Measurements from ENCODE around the gene EPAS1. TPM values are rescaled to one million over a fixed set of nuclear protein-coding genes. Genes with fewer than 3 reads are reported as not detected.

EPAS1 gene
- total and polyA plus RNA-seq, 2 of the 13 experiments (the other 11 are each of a cell fraction or from before 2014, with no cell fraction given) = 47.1 to 182 TPM

GRCh38 chr2:46364797-46365457, 67.7 kb downstream of the EPAS1 start (continued):
- TF ChIP-seq THRA (CRISPR knock-in tag; IDR thresholded peaks at IDR 0.05; ENCODE audit: borderline replicate concordance) (0 out of 2 replicates have a peak, but pooled peaks have one; percentile 32), KLF16 (CRISPR knock-in tag; IDR thresholded peaks at IDR 0.05) (0 out of 4 replicates have a peak, but pooled peaks of 1 of the 2 experiments have one; percentile 12), SMC3 (IDR thresholded peaks at IDR 0.05; ENCODE audit: low read length) (peak; percentile 94), SAP130 (CRISPR knock-in tag; IDR thresholded peaks at IDR 0.05; ENCODE audit: low read depth) (0 out of 2 replicates have a peak, but pooled peaks have one; percentile 15), ZNF770 (CRISPR knock-in tag; IDR thresholded peaks at IDR 0.05) (no peak), TMF1 (CRISPR knock-in tag; IDR thresholded peaks at IDR 0.05; ENCODE audit: low read depth) (no peak)

- no TSS peak for BruUV-seq (replicated peaks)
- TF ChIP-seq THAP11 (CRISPR knock-in tag; IDR thresholded peaks at IDR 0.05) (no peak), CTCF (CRISPR knock-in tag; IDR thresholded peaks at IDR 0.05) (peak; percentile 30), POLR2A (IDR thresholded peaks at IDR 0.05; ENCODE audit: insufficient read depth in 1 of 2, low read depth in 2 of 2, low read length in 2 of 2) (no peak), SMC3 (IDR thresholded peaks at IDR 0.05; ENCODE audit: low read length) (peak; percentile 34; the same call in 1 of the 2 replicates), STAG1 (CRISPR knock-in tag; IDR thresholded peaks at IDR 0.05) (peak; percentile 57), THRA (CRISPR knock-in tag; IDR thresholded peaks at IDR 0.05; ENCODE audit: borderline replicate concordance) (0 out of 2 replicates have a peak, but pooled peaks have one; percentile 13)
These were observed 68.9 kb downstream of the EPAS1 start for GRCh38 chr2:46365913-46366667.

More at GRCh38 chr2:46365913-46366667, 68.9 kb downstream of the EPAS1 start:
- in situ Hi-C loops (cut with HindIII; ENCODE audit: extremely low pct_ligation_motif_present, low pct_unique_long_range_greater_than_20kb) = loop anchor here (10.0 kb wide), 1 partner anchor 351 kb away; no protein-coding TSS in a partner anchor
- CTCF ChIA-PET (ENCODE audit: low intra/inter-chr PET ratio, low total read pairs) = interaction anchor here (1.7 to 2.7 kb wide), 5 partner anchors 95 to 372 kb away, joined by 5 to 20 read pairs (median 12); no protein-coding TSS in a partner anchor
- DNase-seq (ENCODE audit: low spot score) (no peak), ATAC-seq (no peak), FAIRE-seq (no peak)
- POLR2A ChIA-PET = no interaction called here
- no peaks in the 10 kb centered on the region; the same call in 1 of the 2 replicates for H4K20me1 ChIP-seq (ENCODE audit: insufficient read depth, low read length)
- H3K9me3 ChIP-seq (ENCODE audit: low read length) = no peaks in the 10 kb centered on the region
- no peak overlapping the region for H2AFZ ChIP-seq (ENCODE audit: low read length)
- no peak overlapping the region for H3K27ac ChIP-seq (ENCODE audit: extremely low read length, insufficient read depth, low read length)
- no peaks in the 10 kb centered on the region for H3K27me3 ChIP-seq (ENCODE audit: control insufficient read depth in 1 of 2, insufficient read depth in 2 of 2, low read length in 2 of 2)
- no peaks in the 10 kb centered on the region for H3K79me2 ChIP-seq (ENCODE audit: insufficient read depth, low read length)
- no peaks in the 10 kb centered on the region; the same call in 1 of the 2 replicates for H3K4me1 ChIP-seq (ENCODE audit: insufficient read depth, low read length)
- H3K36me3 ChIP-seq (replicated peaks in 1 of 2; ENCODE audit: control insufficient read depth in 1 of 2, insufficient read depth in 2 of 2, low read length in 2 of 2) = peaks cover 50 to 85% of the 10 kb centered on the region in 2 experiments
- no peak overlapping the region for H3K4me3 ChIP-seq (replicated peaks in 1 of 3; ENCODE audit: insufficient read depth in 1 of 3, low read depth in 2 of 3, low read length in 3 of 3)
- intact Hi-C loops (cut with micrococcal nuclease; ENCODE audit: unreplicated experiment) = loop anchor here (1.0 to 2.0 kb wide), 5 partner anchors 66 to 373 kb away; no protein-coding TSS in a partner anchor
- H3K4me2 ChIP-seq (ENCODE audit: low read depth, low read length) = no peak overlapping the region
- WGBS (ENCODE audit: low lambda C conversion rate) = 98% methylated on average over 15 of the region's 15 CpGs
- H3K9ac ChIP-seq (ENCODE audit: insufficient read depth, low read depth, low read length) = no peak overlapping the region
